DOHH2 (cell line): ENCODE measurements around the gene IER5.
A peak's percentile ranks its signal among the peaks of the same experiment; 100 is the strongest.

Source experiments
- CTCF ChIP-seq: fragments of 200-600 bp; sonication (generic); IDR thresholded peaks from one replicate; pipeline ENCODE4 v1.5.1; 2014; ENCODE audit warnings: antibody characterized with exemption, mild to moderate bottlenecking, low read depth, low read length; ENCODE audit not compliant: poor library complexity, severe bottlenecking
- EZH2phosphoT487 ChIP-seq: fragments of 200-600 bp; sonication (generic); IDR thresholded peaks from 2 replicates; pipeline ENCODE4 v1.6.1; 2017; ENCODE audit warnings: borderline replicate concordance, mild to moderate bottlenecking, antibody characterized with exemption, low read length, moderate library complexity, mixed read lengths

DNA sequence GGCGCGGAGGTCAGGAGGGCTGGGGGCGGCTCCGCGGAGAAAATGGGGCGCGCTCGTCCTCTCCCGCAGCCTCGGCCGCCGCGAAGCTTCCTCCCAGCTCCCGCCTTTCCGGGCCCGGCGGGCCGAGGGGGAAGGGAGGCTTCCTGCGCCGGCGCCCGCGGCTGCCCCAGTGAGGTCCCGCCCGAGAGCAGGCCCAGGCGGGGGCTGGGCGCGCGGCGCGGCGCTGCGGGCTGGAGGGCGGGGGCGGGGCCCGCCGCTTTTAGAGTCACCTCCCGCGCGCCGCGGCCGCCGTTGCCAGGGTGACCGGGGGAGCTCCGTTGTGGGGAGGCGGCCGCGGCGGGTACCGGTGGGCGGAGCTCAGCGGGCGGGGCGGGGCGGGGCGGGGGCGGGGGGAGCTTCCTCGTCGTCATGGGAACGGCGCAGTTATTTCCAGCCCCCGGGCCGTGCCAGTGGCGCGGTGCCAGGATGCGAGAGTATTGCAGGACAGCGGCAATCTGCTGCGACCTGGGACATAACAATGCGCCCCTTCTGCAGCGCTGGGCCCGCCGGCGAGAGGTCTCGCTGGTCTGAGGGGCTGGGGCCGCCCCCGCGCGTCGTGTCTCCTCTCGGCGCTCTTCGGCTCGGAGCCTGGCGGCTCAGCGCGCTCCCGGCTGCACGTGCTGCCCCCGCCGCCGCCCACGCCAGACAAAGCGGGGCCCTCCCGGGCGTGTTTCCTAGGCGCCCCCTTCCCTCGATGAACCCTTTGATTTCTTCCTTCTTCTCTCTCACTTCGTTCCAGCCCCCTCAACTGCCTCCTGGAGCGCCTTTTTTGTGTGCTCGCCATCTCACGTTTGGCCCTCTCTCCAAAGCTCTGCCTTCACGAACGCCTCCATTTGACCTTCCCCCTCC is 16.9 kb downstream of the IER5 start:
- TF ChIP-seq CTCF: no peak
- peak; percentile 31; the same call in 1 of the 2 replicates for TF ChIP-seq EZH2phosphoT487
